OCI-LY1 (cell line): ENCODE measurements around the gene COQ2.
A peak's percentile ranks its signal among the peaks of the same experiment; 100 is the strongest.

Source experiments
- H2AFZ ChIP-seq: fragments of 200-600 bp; sonication (generic), shearing (Covaris generic); 2 replicates; pipeline ENCODE4 v1.6.0; 2014; ENCODE audit warnings: antibody characterized with exemption, mild to moderate bottlenecking, low read length
- H3F3A ChIP-seq: fragments of 200-600 bp; sonication (generic), shearing (Covaris generic); 2 replicates; pipeline ENCODE4 v1.6.0; 2014; ENCODE audit warnings: mild to moderate bottlenecking, antibody characterized with exemption, low read length, moderate library complexity; ENCODE audit not compliant: insufficient read depth
- H3K27ac ChIP-seq: fragments of 200-600 bp; sonication (generic); 2 replicates; pipeline ENCODE4 v1.5.1; 2014; ENCODE audit warnings: low read length, mixed run types, mild to moderate bottlenecking, low read depth; ENCODE audit not compliant: poor library complexity, severe bottlenecking
- H3K27me3 ChIP-seq: fragments of 200-600 bp; sonication (generic); 2 replicates; pipeline ENCODE4 v1.6.0; 2014; ENCODE audit warnings: antibody characterized with exemption, mild to moderate bottlenecking, low read length, moderate library complexity; ENCODE audit not compliant: insufficient read depth
- H3K36me3 ChIP-seq: fragments of 200-600 bp; sonication (generic); 2 replicates; pipeline ENCODE4 v1.6.1; 2014; ENCODE audit warnings: mild to moderate bottlenecking, antibody characterized with exemption, low read length, moderate library complexity, mixed read lengths; ENCODE audit not compliant: insufficient read depth
- H3K4me1 ChIP-seq: fragments of 200-600 bp; sonication (generic); 2 replicates; pipeline ENCODE4 v1.5.1; 2014; ENCODE audit warnings: mild to moderate bottlenecking, low read length, moderate library complexity; ENCODE audit not compliant: insufficient read depth, severe bottlenecking
- H3K4me2 ChIP-seq: fragments of 200-600 bp; sonication (generic), shearing (Covaris generic); 2 replicates; pipeline ENCODE4 v1.6.1; 2014; ENCODE audit warnings: low read length
- H3K4me3 ChIP-seq: fragments of 200-600 bp; sonication (generic); 2 replicates; pipeline ENCODE4 v1.5.1; 2014; ENCODE audit warnings: low read length, low read depth, mild to moderate bottlenecking, mixed read lengths; ENCODE audit not compliant: poor library complexity, severe bottlenecking
- H3K79me2 ChIP-seq: fragments of 200-600 bp; shearing (Covaris generic); 2 replicates; pipeline ENCODE4 v1.6.1; 2016; ENCODE audit warnings: mixed run types, low read length, mixed read lengths; ENCODE audit not compliant: insufficient read depth
- H3K9ac ChIP-seq: fragments of 200-600 bp; sonication (generic), shearing (Covaris generic); 2 replicates; pipeline ENCODE4 v1.6.1; 2014; ENCODE audit warnings: mild to moderate bottlenecking, low read length, mixed read lengths
- H3K9me2 ChIP-seq: fragments of 200-600 bp; sonication (generic), shearing (Covaris generic); 2 replicates; pipeline ENCODE4 v1.6.1; 2014; ENCODE audit warnings: low read depth, mild to moderate bottlenecking, low read length, mixed read lengths
- H3K9me3 ChIP-seq: fragments of 200-600 bp; shearing (Covaris generic); 2 replicates; pipeline ENCODE4 v1.6.1; 2014; ENCODE audit warnings: low read length, mixed read lengths
- H4K20me1 ChIP-seq: fragments of 200-600 bp; sonication (generic), shearing (Covaris generic); 2 replicates; pipeline ENCODE4 v1.6.0; 2016; ENCODE audit warnings: mild to moderate bottlenecking, low read length; ENCODE audit not compliant: insufficient read depth
- CTCF ChIP-seq: fragments of 200-600 bp; sonication (generic), shearing (Covaris generic); IDR thresholded peaks from 2 replicates; pipeline ENCODE4 v1.5.1; 2017; ENCODE audit warnings: mild to moderate bottlenecking, antibody characterized with exemption, low read length, moderate library complexity, mixed read lengths
- EZH2 ChIP-seq: fragments of 200-600 bp; sonication (generic), shearing (Covaris generic); IDR thresholded peaks from 2 replicates; pipeline ENCODE4 v1.8.0; 2017; ENCODE audit warnings: borderline replicate concordance, mixed run types, mild to moderate bottlenecking, antibody characterized with exemption, low read length, moderate library complexity, mixed read lengths

COQ2 gene

GRCh38 chr4:83257811-83258210, 26.8 kb downstream of the COQ2 start:
- H3K9me2 ChIP-seq: no peaks in the 10 kb centered on the region
- no peaks in the 10 kb centered on the region for H3K79me2 ChIP-seq
- H3K9ac ChIP-seq: no peak overlapping the region
- H3K27me3 ChIP-seq: no peaks in the 10 kb centered on the region
- no peaks in the 10 kb centered on the region for H3K36me3 ChIP-seq
- H4K20me1 ChIP-seq: no peaks in the 10 kb centered on the region
- H3K4me1 ChIP-seq: peaks cover 18% of the 10 kb centered on the region
- TF ChIP-seq EZH2: no peak
- no peak for TF ChIP-seq CTCF
- H3F3A ChIP-seq: 0 out of 2 replicates have a peak, but pooled peaks cover 2% of the 10 kb centered on the region
- H3K9me3 ChIP-seq: no peaks in the 10 kb centered on the region
- no peak overlapping the region for H2AFZ ChIP-seq
- no peak overlapping the region for H3K4me2 ChIP-seq
- H3K27ac ChIP-seq: no peak overlapping the region
- no peak overlapping the region for H3K4me3 ChIP-seq

- Histone ChIP-seq H3K4me3 (no peak overlapping the region), H3F3A (0 out of 2 replicates have a peak, but pooled peaks cover 2% of the 10 kb centered on the region), H3K4me1 (peaks cover 25% of the 10 kb centered on the region), H3K79me2 (no peaks in the 10 kb centered on the region), H3K27me3 (no peaks in the 10 kb centered on the region), H2AFZ (no peak overlapping the region), H4K20me1 (no peaks in the 10 kb centered on the region), H3K36me3 (no peaks in the 10 kb centered on the region), H3K9me2 (no peaks in the 10 kb centered on the region), H3K9ac (no peak overlapping the region), H3K4me2 (no peak overlapping the region), H3K27ac (no peak overlapping the region), H3K9me3 (no peaks in the 10 kb centered on the region)
- no peak for TF ChIP-seq EZH2
- TF ChIP-seq CTCF: no peak
Measured at GRCh38 chr4:83255584-83255983, 29.0 kb downstream of the COQ2 start.

GRCh38 chr4:83252782-83253405, 31.7 kb downstream of the COQ2 start:
- Histone ChIP-seq H3K9ac (no peak overlapping the region), H3F3A (0 out of 2 replicates have a peak, but pooled peaks cover 2% of the 10 kb centered on the region), H3K79me2 (no peaks in the 10 kb centered on the region), H3K27me3 (no peaks in the 10 kb centered on the region), H3K36me3 (no peaks in the 10 kb centered on the region), H4K20me1 (no peaks in the 10 kb centered on the region), H3K4me3 (no peak overlapping the region), H3K4me1 (peaks cover 22% of the 10 kb centered on the region), H3K27ac (no peak overlapping the region), H3K9me2 (no peaks in the 10 kb centered on the region), H2AFZ (no peak overlapping the region), H3K4me2 (no peak overlapping the region), H3K9me3 (no peaks in the 10 kb centered on the region)
- TF ChIP-seq CTCF (peak; percentile 92), EZH2 (no peak)
